ENCODE data around the gene C2orf69. TPM values are rescaled to one million over a fixed set of nuclear protein-coding genes. Genes with fewer than 3 reads are reported as not detected.

Gene C2orf69
- total and polyA plus RNA-seq, 2 of the 13 experiments (the other 11 are each of a cell fraction or from before 2014, with no cell fraction given), result 4.8 to 19.3 TPM

- TF ChIP-seq GZF1 (CRISPR knock-in tag; IDR thresholded peaks at IDR 0.05) (peak; percentile 67; the same call in 1 of the 2 replicates), EZH2 (conservative IDR thresholded peaks at IDR 0.05; ENCODE audit: low read depth, low read length) (no peak), ELK4 (CRISPR knock-in tag; IDR thresholded peaks at IDR 0.05; ENCODE audit: borderline replicate concordance) (no peak), FIP1L1 (IDR thresholded peaks at IDR 0.05; ENCODE audit: borderline replicate concordance, insufficient read depth, low read depth, low read length) (peak; percentile 91; the same call in 1 of the 2 replicates), ZNF672 (CRISPR knock-in tag; IDR thresholded peaks at IDR 0.05) (no peak), ZSCAN9 (CRISPR knock-in tag; IDR thresholded peaks at IDR 0.05; ENCODE audit: borderline replicate concordance) (peak; percentile 67), ZNF674 (CRISPR knock-in tag; IDR thresholded peaks at IDR 0.05; ENCODE audit: low read depth) (peak; percentile 93; the same call in 1 of the 2 replicates), NRL (CRISPR knock-in tag; IDR thresholded peaks at IDR 0.05; ENCODE audit: borderline replicate concordance) (peak; percentile 95; the same call in 1 of the 2 replicates), ZNF207 (IDR thresholded peaks at IDR 0.05; ENCODE audit: borderline replicate concordance) (no peak), ARNTL (CRISPR knock-in tag; IDR thresholded peaks at IDR 0.05) (peak; percentile 67; the same call in 1 of the 2 replicates), ZNF652 (CRISPR knock-in tag; IDR thresholded peaks at IDR 0.05; ENCODE audit: borderline replicate concordance, low read depth) (peak; percentile 19; the same call in 1 of the 2 replicates), RBAK (CRISPR knock-in tag; IDR thresholded peaks at IDR 0.05) (no peak), ZNF3 (CRISPR knock-in tag; IDR thresholded peaks at IDR 0.05) (no peak), ZNF891 (CRISPR knock-in tag; IDR thresholded peaks at IDR 0.05) (peak; percentile 90; the same call in 1 of the 2 replicates), ZNF337 (CRISPR knock-in tag; IDR thresholded peaks at IDR 0.05; ENCODE audit: borderline replicate concordance, low read depth) (peak; percentile 86), NONO (IDR thresholded peaks at IDR 0.05) (no peak), NONO (CRISPR knock-in tag; conservative IDR thresholded peaks at IDR 0.05) (peak; percentile 96), ZFP41 (CRISPR knock-in tag; IDR thresholded peaks at IDR 0.05; ENCODE audit: borderline replicate concordance) (peak; percentile 73; the same call in 1 of the 2 replicates), MATR3 (CRISPR knock-in tag; IDR thresholded peaks at IDR 0.05) (no peak)
- TF ChIP-seq, protein P1, sequence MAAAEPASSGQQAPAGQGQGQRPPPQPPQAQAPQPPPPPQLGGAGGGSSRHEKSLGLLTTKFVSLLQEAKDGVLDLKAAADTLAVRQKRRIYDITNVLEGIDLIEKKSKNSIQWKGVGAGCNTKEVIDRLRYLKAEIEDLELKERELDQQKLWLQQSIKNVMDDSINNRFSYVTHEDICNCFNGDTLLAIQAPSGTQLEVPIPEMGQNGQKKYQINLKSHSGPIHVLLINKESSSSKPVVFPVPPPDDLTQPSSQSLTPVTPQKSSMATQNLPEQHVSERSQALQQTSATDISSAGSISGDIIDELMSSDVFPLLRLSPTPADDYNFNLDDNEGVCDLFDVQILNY (CRISPR knock-in tag; conservative IDR thresholded peaks at IDR 0.05), result peak; percentile 57
- TF ChIP-seq, protein P2, sequence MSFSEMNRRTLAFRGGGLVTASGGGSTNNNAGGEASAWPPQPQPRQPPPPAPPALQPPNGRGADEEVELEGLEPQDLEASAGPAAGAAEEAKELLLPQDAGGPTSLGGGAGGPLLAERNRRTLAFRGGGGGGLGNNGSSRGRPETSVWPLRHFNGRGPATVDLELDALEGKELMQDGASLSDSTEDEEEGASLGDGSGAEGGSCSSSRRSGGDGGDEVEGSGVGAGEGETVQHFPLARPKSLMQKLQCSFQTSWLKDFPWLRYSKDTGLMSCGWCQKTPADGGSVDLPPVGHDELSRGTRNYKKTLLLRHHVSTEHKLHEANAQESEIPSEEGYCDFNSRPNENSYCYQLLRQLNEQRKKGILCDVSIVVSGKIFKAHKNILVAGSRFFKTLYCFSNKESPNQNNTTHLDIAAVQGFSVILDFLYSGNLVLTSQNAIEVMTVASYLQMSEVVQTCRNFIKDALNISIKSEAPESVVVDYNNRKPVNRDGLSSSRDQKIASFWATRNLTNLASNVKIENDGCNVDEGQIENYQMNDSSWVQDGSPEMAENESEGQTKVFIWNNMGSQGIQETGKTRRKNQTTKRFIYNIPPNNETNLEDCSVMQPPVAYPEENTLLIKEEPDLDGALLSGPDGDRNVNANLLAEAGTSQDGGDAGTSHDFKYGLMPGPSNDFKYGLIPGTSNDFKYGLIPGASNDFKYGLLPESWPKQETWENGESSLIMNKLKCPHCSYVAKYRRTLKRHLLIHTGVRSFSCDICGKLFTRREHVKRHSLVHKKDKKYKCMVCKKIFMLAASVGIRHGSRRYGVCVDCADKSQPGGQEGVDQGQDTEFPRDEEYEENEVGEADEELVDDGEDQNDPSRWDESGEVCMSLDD (CRISPR knock-in tag; IDR thresholded peaks at IDR 0.05; ENCODE audit: borderline replicate concordance), result peak; percentile 72; the same call in 1 of the 2 replicates
- TF ChIP-seq, protein P3, sequence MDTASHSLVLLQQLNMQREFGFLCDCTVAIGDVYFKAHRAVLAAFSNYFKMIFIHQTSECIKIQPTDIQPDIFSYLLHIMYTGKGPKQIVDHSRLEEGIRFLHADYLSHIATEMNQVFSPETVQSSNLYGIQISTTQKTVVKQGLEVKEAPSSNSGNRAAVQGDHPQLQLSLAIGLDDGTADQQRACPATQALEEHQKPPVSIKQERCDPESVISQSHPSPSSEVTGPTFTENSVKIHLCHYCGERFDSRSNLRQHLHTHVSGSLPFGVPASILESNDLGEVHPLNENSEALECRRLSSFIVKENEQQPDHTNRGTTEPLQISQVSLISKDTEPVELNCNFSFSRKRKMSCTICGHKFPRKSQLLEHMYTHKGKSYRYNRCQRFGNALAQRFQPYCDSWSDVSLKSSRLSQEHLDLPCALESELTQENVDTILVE (CRISPR knock-in tag; IDR thresholded peaks at IDR 0.05), result peak; percentile 91
- TF ChIP-seq, protein P4, sequence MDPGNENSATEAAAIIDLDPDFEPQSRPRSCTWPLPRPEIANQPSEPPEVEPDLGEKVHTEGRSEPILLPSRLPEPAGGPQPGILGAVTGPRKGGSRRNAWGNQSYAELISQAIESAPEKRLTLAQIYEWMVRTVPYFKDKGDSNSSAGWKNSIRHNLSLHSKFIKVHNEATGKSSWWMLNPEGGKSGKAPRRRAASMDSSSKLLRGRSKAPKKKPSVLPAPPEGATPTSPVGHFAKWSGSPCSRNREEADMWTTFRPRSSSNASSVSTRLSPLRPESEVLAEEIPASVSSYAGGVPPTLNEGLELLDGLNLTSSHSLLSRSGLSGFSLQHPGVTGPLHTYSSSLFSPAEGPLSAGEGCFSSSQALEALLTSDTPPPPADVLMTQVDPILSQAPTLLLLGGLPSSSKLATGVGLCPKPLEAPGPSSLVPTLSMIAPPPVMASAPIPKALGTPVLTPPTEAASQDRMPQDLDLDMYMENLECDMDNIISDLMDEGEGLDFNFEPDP (CRISPR knock-in tag; conservative IDR thresholded peaks at IDR 0.05), result 0 out of 2 replicates have a peak, but pooled peaks have one; percentile 70
Measured at GRCh38 chr2:199955339-199956061, 44.4 kb downstream of the C2orf69 start, which contains the start of the genes MAIP1 and TYW5 (continued).

All from HepG2 (cell line).